Measurements from ENCODE around the gene FUT6.

DNA sequence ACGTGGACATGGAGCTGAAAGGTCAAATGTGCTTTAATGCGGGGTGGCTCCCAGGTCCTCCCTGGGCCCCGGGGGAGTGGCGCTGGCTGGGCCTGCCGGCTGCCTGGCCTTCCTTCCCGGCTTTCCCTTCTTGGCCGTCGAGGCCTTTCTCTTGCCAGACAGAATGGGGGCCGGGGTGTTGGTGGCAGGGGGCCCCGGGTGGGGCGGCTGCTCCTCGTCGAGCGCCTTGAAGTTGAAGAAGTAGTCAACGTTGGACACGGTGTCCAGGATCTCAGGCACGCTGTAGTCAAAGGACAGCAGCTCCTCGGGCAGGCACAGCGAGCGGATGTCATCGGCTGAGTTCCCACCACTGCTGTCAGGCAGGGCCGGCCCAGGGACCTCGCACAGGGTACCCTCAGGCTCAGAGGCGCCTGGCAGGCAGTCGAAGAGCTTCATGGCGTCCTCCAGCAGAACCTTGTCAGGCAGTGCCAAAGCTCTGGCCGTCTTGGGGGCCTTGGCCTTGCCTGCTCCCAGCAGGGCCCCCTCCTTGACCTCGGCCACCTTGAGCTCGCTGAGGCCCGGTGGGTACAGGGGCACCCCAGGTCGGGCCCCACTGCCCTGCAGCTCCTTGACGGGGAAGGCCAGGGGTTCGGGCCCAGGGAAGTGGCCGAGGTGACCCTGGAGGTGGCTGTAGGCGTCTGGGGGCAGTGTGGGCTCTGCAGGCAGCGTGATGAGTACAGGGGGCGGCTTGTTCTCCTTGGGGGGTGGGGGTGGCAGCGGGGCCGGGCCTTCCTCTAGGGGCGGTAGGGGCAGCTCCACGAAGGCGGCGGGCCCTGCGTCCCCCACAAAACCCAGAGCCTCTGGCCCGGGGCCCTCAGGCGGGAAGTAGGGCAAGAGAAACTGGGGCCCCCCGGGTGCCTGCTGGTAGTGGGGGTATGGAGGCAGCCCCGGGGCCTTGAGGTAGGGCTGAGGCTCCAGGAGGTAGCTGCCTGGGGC, 56.3 kb downstream of the FUT6 start:
- TF ChIP-seq ESRRG (CRISPR knock-in tag; IDR thresholded peaks at IDR 0.05): no peak
- TF ChIP-seq RARB (CRISPR knock-in tag; IDR thresholded peaks at IDR 0.05): no peak
- TF ChIP-seq OSR1 (CRISPR knock-in tag; IDR thresholded peaks at IDR 0.05): no peak
- TF ChIP-seq, protein P1, sequence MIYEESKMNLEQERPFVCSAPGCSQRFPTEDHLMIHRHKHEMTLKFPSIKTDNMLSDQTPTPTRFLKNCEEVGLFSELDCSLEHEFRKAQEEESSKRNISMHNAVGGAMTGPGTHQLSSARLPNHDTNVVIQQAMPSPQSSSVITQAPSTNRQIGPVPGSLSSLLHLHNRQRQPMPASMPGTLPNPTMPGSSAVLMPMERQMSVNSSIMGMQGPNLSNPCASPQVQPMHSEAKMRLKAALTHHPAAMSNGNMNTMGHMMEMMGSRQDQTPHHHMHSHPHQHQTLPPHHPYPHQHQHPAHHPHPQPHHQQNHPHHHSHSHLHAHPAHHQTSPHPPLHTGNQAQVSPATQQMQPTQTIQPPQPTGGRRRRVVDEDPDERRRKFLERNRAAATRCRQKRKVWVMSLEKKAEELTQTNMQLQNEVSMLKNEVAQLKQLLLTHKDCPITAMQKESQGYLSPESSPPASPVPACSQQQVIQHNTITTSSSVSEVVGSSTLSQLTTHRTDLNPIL (CRISPR knock-in tag; IDR thresholded peaks at IDR 0.05; ENCODE audit: low read depth): no peak
- no peak for TF ChIP-seq CSDC2 (CRISPR knock-in tag; IDR thresholded peaks at IDR 0.05)
- TF ChIP-seq, protein P2, sequence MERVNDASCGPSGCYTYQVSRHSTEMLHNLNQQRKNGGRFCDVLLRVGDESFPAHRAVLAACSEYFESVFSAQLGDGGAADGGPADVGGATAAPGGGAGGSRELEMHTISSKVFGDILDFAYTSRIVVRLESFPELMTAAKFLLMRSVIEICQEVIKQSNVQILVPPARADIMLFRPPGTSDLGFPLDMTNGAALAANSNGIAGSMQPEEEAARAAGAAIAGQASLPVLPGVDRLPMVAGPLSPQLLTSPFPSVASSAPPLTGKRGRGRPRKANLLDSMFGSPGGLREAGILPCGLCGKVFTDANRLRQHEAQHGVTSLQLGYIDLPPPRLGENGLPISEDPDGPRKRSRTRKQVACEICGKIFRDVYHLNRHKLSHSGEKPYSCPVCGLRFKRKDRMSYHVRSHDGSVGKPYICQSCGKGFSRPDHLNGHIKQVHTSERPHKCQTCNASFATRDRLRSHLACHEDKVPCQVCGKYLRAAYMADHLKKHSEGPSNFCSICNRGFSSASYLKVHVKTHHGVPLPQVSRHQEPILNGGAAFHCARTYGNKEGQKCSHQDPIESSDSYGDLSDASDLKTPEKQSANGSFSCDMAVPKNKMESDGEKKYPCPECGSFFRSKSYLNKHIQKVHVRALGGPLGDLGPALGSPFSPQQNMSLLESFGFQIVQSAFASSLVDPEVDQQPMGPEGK (CRISPR knock-in tag; IDR thresholded peaks at IDR 0.05; ENCODE audit: borderline replicate concordance): no peak
- TF ChIP-seq ZNF8 (CRISPR knock-in tag; IDR thresholded peaks at IDR 0.05): no peak
- no peak for TF ChIP-seq TOX (CRISPR knock-in tag; IDR thresholded peaks at IDR 0.05; ENCODE audit: borderline replicate concordance)
- no peak for TF ChIP-seq ZNF565 (CRISPR knock-in tag; conservative IDR thresholded peaks at IDR 0.05; ENCODE audit: low read depth)
- no peak for TF ChIP-seq BACH2 (CRISPR knock-in tag; IDR thresholded peaks at IDR 0.05; ENCODE audit: borderline replicate concordance)
- no peak for TF ChIP-seq ARNTL (CRISPR knock-in tag; IDR thresholded peaks at IDR 0.05; ENCODE audit: borderline replicate concordance, low read depth)
- no peak for TF ChIP-seq ISL1 (CRISPR knock-in tag; IDR thresholded peaks at IDR 0.05)
